Measurements from ENCODE around the gene GAGE12D.
"Not testable (repeated sequence)": the region's sequence is repeated elsewhere in the genome, so short reads cannot be mapped to it uniquely, and the experiment has no call there.

DNA sequence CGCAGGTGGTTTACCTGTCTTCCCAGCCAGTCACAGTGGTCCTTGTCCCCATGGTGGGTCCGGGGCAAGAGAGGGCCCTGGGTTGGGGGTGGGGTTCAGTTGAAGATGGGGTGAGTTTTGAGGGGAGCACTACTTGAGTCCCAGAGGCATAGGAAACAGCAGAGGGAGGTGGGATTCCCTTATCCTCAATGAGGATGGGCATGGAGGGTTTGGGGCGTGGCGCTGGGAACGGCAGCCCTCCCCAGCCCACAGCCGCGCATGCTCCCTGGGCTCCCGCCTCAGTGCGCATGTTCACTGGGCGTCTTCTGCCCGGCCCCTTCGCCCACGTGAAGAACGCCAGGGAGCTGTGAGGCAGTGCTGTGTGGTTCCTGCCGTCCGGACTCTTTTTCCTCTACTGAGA, 19.0 kb downstream of the GAGE12D start, which contains the start of gene GAGE12F:
- TF ChIP-seq SP1 (IDR thresholded peaks at IDR 0.05); FOXK2 (IDR thresholded peaks at IDR 0.05); HDGF (IDR thresholded peaks at IDR 0.05; ENCODE audit: borderline replicate concordance); TARDBP (IDR thresholded peaks at IDR 0.05); BHLHE40 (IDR thresholded peaks at IDR 0.05; ENCODE audit: borderline replicate concordance); FOXA1 (IDR thresholded peaks at IDR 0.05); ZNF384 (IDR thresholded peaks at IDR 0.05); SUZ12 (IDR thresholded peaks at IDR 0.05); FOXM1 (IDR thresholded peaks at IDR 0.05; ENCODE audit: borderline replicate concordance); LEF1 (IDR thresholded peaks at IDR 0.05; ENCODE audit: borderline replicate concordance); PKNOX1 (IDR thresholded peaks at IDR 0.05): not testable (repeated sequence)
